BE2C (cell line): ENCODE results near the gene PAFAH1B1.
"Not testable (repeated sequence)": the region's sequence is repeated elsewhere in the genome, so short reads cannot be mapped to it uniquely, and the experiment has no call there.

Experiments used
- DNase-seq: peaks from one replicate; pipeline ENCODE4 v3.0.0-alpha.2; 2020
- H3K27me3 ChIP-seq: fragments of 250-450 bp; sonication (Bioruptor Pico); 2 replicates; pipeline ENCODE4 v1.5.1; 2020; ENCODE audit warnings: mild to moderate bottlenecking
- H3K36me3 ChIP-seq: fragments of 250-450 bp; sonication (Bioruptor Pico); 2 replicates; pipeline ENCODE4 v1.5.1; 2020; ENCODE audit warnings: mild to moderate bottlenecking
- H3K4me1 ChIP-seq: fragments of 250-450 bp; sonication (Bioruptor Pico); 2 replicates; pipeline ENCODE4 v1.5.1; 2020
- H3K4me3 ChIP-seq: 2 replicates; pipeline ENCODE4 v1.5.1; 2011; ENCODE audit warnings: low read depth, low read length
- H3K9me3 ChIP-seq: fragments of 250-450 bp; sonication (Bioruptor Pico); 2 replicates; pipeline ENCODE4 v1.5.1; 2020
- TF ChIP-seq, protein P1 (sequence below): IDR thresholded peaks from 2 replicates; pipeline ENCODE4 v1.5.1; 2012; ENCODE audit warnings: mild to moderate bottlenecking, low read depth, low read length

The PAFAH1B1 gene

DNA sequence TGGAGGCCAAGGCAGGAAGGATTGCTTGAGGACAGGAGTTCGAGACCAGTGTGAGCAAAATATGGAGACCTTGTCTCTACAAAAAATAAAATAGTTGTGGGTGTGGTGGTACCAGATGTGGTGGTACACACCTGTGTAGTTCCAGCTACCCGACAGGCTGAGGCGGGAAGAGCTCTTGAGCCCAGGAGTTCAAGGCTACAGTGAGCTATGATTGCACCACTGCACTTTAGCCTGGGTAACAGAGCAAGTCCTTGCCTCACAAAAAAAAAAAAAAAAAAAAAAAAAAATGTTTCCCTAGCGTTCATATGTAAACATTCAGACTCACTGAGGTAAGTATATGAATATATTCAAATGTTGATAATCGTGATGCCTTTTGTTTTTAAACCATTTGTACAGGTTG is 78.6 kb downstream of the PAFAH1B1 start:
- TF ChIP-seq, protein P1, sequence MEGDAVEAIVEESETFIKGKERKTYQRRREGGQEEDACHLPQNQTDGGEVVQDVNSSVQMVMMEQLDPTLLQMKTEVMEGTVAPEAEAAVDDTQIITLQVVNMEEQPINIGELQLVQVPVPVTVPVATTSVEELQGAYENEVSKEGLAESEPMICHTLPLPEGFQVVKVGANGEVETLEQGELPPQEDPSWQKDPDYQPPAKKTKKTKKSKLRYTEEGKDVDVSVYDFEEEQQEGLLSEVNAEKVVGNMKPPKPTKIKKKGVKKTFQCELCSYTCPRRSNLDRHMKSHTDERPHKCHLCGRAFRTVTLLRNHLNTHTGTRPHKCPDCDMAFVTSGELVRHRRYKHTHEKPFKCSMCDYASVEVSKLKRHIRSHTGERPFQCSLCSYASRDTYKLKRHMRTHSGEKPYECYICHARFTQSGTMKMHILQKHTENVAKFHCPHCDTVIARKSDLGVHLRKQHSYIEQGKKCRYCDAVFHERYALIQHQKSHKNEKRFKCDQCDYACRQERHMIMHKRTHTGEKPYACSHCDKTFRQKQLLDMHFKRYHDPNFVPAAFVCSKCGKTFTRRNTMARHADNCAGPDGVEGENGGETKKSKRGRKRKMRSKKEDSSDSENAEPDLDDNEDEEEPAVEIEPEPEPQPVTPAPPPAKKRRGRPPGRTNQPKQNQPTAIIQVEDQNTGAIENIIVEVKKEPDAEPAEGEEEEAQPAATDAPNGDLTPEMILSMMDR = no peak
- H3K27me3 ChIP-seq = no peaks in the 10 kb centered on the region
- no peak overlapping the region for H3K4me3 ChIP-seq
- H3K9me3 ChIP-seq = no peaks in the 10 kb centered on the region
- peaks cover 52% of the 10 kb centered on the region for H3K36me3 ChIP-seq
- no peaks in the 10 kb centered on the region for H3K4me1 ChIP-seq
- DNase-seq = no peak

GRCh38 chr17:2679247-2679646 is 85.8 kb downstream of the PAFAH1B1 start:
- not testable (repeated sequence) for H3K4me3 ChIP-seq, H3K9me3 ChIP-seq, H3K27me3 ChIP-seq, H3K4me1 ChIP-seq, DNase-seq
- H3K36me3 ChIP-seq = peaks cover 35% of the 10 kb centered on the region

GRCh38 chr17:2680961-2681360 is 87.5 kb downstream of the PAFAH1B1 start:
- Histone ChIP-seq H3K27me3 (no peaks in the 10 kb centered on the region), H3K4me3 (no peak overlapping the region), H3K9me3 (no peaks in the 10 kb centered on the region), H3K36me3 (peaks cover 21% of the 10 kb centered on the region), H3K4me1 (no peaks in the 10 kb centered on the region)
- TF ChIP-seq, protein P1 = no peak
- no peak for DNase-seq

DNA sequence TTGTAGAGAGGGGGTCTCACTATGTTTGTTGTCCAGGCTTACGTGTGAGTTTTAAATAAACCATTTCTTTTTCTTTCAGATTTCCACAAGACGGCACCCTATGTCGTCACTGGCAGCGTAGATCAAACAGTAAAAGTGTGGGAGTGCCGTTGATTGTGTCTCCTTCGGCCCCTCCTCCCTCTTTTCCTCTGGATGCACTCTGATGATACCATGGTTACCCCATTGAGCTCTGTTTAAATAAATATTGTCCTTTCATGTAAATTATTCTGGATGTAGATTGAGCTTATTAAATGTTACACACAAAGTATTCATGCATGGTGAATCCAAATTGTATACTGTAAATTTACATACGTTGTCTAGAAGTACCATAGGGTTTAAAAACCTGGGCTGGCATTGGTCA is 88.2 kb downstream of the PAFAH1B1 start:
- no peaks in the 10 kb centered on the region for H3K4me1 ChIP-seq
- no peaks in the 10 kb centered on the region for H3K27me3 ChIP-seq
- H3K4me3 ChIP-seq = no peak overlapping the region
- H3K36me3 ChIP-seq = peaks cover 16% of the 10 kb centered on the region
- H3K9me3 ChIP-seq = no peaks in the 10 kb centered on the region
- no peak for DNase-seq
- TF ChIP-seq, protein P1 = no peak

DNA sequence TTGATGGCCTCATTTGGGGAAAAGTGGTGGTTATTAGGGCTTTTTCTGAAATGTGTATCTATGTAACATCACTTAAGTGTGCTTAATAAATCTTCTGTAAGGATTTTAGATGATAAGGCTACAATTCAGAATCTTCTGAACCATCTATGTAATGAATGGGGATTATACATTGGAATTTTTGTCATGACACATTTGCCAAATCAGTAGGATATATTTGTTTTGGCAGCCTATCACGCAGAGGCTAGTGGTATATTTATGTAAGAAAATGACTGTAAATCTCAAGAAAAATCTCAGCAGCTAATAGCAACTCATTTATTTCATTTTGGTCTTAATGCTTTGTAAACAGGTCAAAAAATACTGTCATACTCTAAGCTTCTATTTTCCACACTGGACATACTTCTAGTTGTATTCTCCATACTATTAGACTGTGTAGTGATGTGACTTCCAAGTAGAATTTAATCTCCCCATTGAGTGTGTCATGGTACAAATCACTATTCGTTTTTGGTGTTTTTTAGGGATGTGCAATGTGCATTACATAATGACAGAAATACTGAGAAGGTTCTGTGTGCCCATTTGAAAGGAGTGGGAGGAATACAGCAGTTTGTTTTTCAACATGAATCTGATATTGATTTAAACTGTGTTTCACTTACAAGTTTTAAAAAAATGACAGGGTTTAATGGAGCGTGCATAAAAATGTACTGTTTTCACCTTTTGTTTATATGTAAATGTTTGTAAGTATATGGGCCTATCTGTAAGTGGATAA is 88.9 kb downstream of the PAFAH1B1 start:
- Histone ChIP-seq H3K9me3 (no peaks in the 10 kb centered on the region), H3K4me1 (no peaks in the 10 kb centered on the region), H3K27me3 (no peaks in the 10 kb centered on the region), H3K4me3 (no peak overlapping the region), H3K36me3 (peaks cover 16% of the 10 kb centered on the region)
- TF ChIP-seq, protein P1 = no peak
- DNase-seq = no peak

- H3K9me3 ChIP-seq = no peaks in the 10 kb centered on the region
- H3K36me3 ChIP-seq = peaks cover 16% of the 10 kb centered on the region
- DNase-seq = no peak
- no peaks in the 10 kb centered on the region for H3K4me1 ChIP-seq
- TF ChIP-seq, protein P1 = no peak
- H3K4me3 ChIP-seq = no peak overlapping the region
- H3K27me3 ChIP-seq = no peaks in the 10 kb centered on the region
Observed at GRCh38 chr17:2683912-2684311, 90.5 kb downstream of the PAFAH1B1 start.

DNA sequence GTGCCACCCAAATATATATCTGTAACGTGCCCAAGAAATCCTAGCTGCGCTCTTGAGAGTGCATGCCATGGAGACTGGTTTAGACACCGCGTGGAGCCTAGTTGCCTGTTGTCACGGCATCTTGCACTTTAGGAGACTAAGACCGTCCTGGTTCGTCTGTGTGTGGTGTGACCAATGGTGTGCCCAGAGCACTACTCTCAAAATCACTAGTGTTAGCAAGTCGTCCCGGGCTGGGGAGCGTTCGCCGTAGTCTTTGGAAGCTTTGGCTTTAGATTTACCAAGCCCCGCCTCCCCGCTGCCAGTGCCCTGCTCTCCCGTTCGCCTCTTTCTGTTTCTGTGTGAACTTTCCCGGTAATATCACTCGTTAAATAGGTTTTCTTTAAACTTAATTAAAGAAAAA is 91.1 kb downstream of the PAFAH1B1 start:
- Histone ChIP-seq H3K27me3 (no peaks in the 10 kb centered on the region), H3K4me1 (no peaks in the 10 kb centered on the region), H3K4me3 (no peak overlapping the region), H3K36me3 (peaks cover 18% of the 10 kb centered on the region), H3K9me3 (no peaks in the 10 kb centered on the region)
- TF ChIP-seq, protein P1 = no peak
- no peak for DNase-seq
